ENCODE measurements around the gene ECHS1. TPM values are rescaled to one million over a fixed set of nuclear protein-coding genes. Genes with fewer than 3 reads are reported as not detected.

The ECHS1 gene
- total and polyA plus RNA-seq, 9 of the 15 experiments (the other 6 are each of a cell fraction or from before 2014, with no cell fraction given) = 16.6 to 100 (median 68.1) TPM

- CTCF ChIA-PET (ENCODE audit: low intra/inter-chr PET ratio) = no interaction called here
- TF ChIP-seq ZNF217 (CRISPR knock-in tag; IDR thresholded peaks at IDR 0.05) (no peak), E2F3 (CRISPR knock-in tag; IDR thresholded peaks at IDR 0.05) (no peak), CCAR2 (IDR thresholded peaks at IDR 0.05; ENCODE audit: low read depth, low read length) (no peak), GTF2A2 (tag; IDR thresholded peaks at IDR 0.05) (no peak), ZNF197 (CRISPR knock-in tag; IDR thresholded peaks at IDR 0.05; ENCODE audit: low read depth) (no peak), KHSRP (IDR thresholded peaks at IDR 0.05) (no peak), MEF2D (tag; conservative IDR thresholded peaks at IDR 0.05; ENCODE audit: low read depth) (no peak), CHD2 (IDR thresholded peaks at IDR 0.05; ENCODE audit: low read depth, low read length) (no peak), ZNF253 (CRISPR knock-in tag; conservative IDR thresholded peaks at IDR 0.05) (no peak), ZNF609 (CRISPR knock-in tag; IDR thresholded peaks at IDR 0.05; ENCODE audit: borderline replicate concordance) (no peak)
- in situ Hi-C loops (cut with MboI) (no loop called here), intact Hi-C loops (cut with micrococcal nuclease) (no loop called here)
- WGBS (ENCODE audit: insufficient coverage, low coverage, missing lambda C conversion rate) = 17% methylated on average over 11 of the region's 13 CpGs
- peaks cover under 1% of the 10 kb centered on the region in 2 experiments; a peak in 2 of 5 replicates for H3K27me3 ChIP-seq (ENCODE audit: control insufficient read depth in 2 of 2, insufficient read depth in 2 of 2, low read length in 2 of 2)
- FAIRE-seq = no peak
- no peak overlapping the region for H3K9ac ChIP-seq (ENCODE audit: insufficient read depth in 1 of 2, low read depth in 2 of 2, low read length in 2 of 2)
- no peaks in the 10 kb centered on the region for H3K79me2 ChIP-seq (ENCODE audit: control insufficient read depth, insufficient read depth, low read length)
- no peak overlapping the region for H3K4me2 ChIP-seq (ENCODE audit: insufficient read depth, low read length)
- no peak overlapping the region for H3K4me3 ChIP-seq
- POLR2A ChIA-PET = no interaction called here
- no peaks in the 10 kb centered on the region for H4K20me1 ChIP-seq (replicated peaks; ENCODE audit: control insufficient read depth, insufficient read depth, low read length)
- H2AFZ ChIP-seq (ENCODE audit: low read depth, low read length) = no peak overlapping the region
- no peak for DNase-seq (ENCODE audit: extremely low read depth in 1 of 4, low spot score in 3 of 4)
- no peaks in the 10 kb centered on the region for H3K9me1 ChIP-seq (ENCODE audit: control insufficient read depth, insufficient read depth, low read length)
- BruUV-seq (replicated peaks) = no TSS peak
- H3K27ac ChIP-seq (ENCODE audit: extremely low read depth, low read depth, low read length) = no peak overlapping the region
- H3K9me3 ChIP-seq (replicated peaks; ENCODE audit: control insufficient read depth, insufficient read depth, low read depth, low read length) = no peaks in the 10 kb centered on the region
- peaks cover 9 to 28% of the 10 kb centered on the region in 2 experiments; a peak in 4 of 5 replicates for H3K4me1 ChIP-seq (replicated peaks in 1 of 2; ENCODE audit: control insufficient read depth in 2 of 2, insufficient read depth in 2 of 2, low read length in 2 of 2)
- no peaks in the 10 kb centered on the region for H3K36me3 ChIP-seq (ENCODE audit: control insufficient read depth, insufficient read depth, low read length)
- ATAC-seq = no peak
Observed at GRCh38 chr10:133339708-133340380, 33.3 kb downstream of the ECHS1 start.
